Activated T-cell treated with anti-CD3 and anti-CD28 coated beads, Interleukin-2, amount 50 U/mL, for 24 hours (primary cell): ENCODE data around the gene RAB17.
"Not testable (repeated sequence)": the region's sequence is repeated elsewhere in the genome, so short reads cannot be mapped to it uniquely, and the experiment has no call there.

Experiments used
- DNase-seq: peaks from one replicate; pipeline ENCODE4 v3.0.0-alpha.2; 2020
- H3K27ac Mint-ChIP-seq: 2 replicates; pipeline ENCODE4 v1.8.0; 2020; ENCODE audit warnings: mild to moderate bottlenecking, mixed read lengths
- H3K27me3 Mint-ChIP-seq: 2 replicates; pipeline ENCODE4 v1.8.0; 2020; ENCODE audit warnings: mixed read lengths
- H3K36me3 Mint-ChIP-seq: 2 replicates; pipeline ENCODE4 v1.8.0; 2020; ENCODE audit warnings: low read depth, mixed read lengths
- H3K4me1 Mint-ChIP-seq: 2 replicates; pipeline ENCODE4 v1.8.0; 2020; ENCODE audit warnings: low read depth, mixed read lengths
- H3K4me3 Mint-ChIP-seq: 2 replicates; pipeline ENCODE4 v1.8.0; 2020; ENCODE audit warnings: mild to moderate bottlenecking, moderate library complexity, mixed read lengths
- H3K9me3 Mint-ChIP-seq: 2 replicates; pipeline ENCODE4 v1.8.0; 2020; ENCODE audit warnings: mixed read lengths

RAB17 gene

DNA sequence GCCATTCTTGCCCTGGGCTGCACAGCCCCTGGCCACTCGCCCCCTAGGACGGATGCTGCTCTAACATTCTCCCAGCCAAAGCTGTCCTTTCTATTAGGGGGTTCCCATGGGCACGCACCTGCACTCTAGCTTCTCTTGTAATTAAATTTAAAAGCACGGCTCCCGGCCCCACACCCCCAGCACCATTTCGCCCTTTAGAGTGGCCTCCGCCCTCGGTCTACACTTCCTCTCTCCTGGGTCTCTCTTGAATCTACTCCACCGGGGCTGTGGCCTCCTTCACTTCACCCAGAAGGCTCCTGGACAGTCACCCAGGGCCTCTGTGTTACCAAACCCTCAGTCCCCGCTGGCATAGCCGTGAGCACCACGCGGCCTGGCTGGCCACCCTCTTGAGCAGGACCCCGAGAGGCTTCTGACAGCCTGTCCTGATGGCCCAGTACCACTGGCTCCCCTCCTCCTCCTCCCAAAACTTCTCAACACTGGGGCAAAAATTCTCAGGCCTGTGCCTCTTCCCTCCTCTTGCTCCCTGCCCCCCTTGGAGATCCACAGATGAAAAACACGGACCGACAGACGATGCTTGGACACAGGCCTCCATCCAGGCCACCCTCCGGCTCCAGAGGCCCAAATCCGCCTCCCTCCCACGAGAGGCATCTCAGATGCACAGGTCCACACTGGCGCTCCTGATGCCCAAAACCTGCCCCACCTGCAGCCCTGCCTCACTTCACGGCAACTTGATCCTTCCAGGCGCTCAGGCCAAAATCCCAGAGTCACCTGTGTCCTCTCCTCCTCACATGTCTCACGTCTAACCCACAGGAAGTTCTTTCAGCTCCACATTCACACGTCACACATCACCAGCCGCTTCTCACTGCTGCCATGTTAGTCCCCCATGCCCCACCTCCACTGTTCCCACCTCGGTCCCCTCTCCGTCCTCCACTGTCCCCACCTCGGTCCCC, 6.9 kb upstream of the RAB17 start:
- H3K4me3 Mint-ChIP-seq = no peak overlapping the region
- H3K27ac Mint-ChIP-seq = no peak overlapping the region
- no peaks in the 10 kb centered on the region for H3K9me3 Mint-ChIP-seq
- H3K36me3 Mint-ChIP-seq = no peaks in the 10 kb centered on the region
- H3K4me1 Mint-ChIP-seq = peaks cover 2% of the 10 kb centered on the region
- no peaks in the 10 kb centered on the region for H3K27me3 Mint-ChIP-seq
- DNase-seq = no peak

DNA sequence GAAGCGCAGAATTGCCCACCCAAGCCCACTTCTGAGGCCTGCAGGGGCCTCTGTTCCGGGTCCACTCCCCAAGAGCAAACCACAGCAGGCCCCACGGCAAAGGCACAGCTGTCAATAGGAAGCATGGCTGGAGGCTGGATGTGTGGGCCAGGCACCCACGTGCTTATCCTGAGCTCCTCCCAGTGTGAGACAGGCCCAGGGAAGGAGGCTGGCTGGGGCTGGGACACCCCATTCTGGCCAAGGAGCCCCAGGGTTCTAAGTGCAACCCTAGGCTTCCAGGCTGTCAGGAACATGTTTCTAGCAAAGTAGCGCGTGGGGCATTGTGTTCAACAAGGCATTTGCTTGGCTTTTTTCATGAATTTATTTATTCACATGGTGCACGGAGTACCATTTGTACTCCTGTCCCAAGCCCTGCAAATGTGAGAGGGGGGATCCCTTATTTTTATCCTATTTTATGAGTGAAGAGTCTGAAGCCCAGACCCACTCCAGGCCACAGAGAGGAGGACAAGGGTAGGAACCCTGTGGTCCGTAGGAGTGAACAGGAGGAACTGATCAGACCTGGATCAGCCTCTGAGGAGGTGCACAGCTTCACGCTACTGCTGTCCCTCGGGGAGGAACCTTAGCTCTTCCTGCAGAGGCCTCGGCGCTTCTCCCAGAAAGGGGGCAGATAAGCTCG, 6.1 kb upstream of the RAB17 start:
- Mint-ChIP-seq H3K4me3 (no peak overlapping the region), H3K4me1 (peaks cover 1% of the 10 kb centered on the region), H3K36me3 (no peaks in the 10 kb centered on the region), H3K9me3 (no peaks in the 10 kb centered on the region), H3K27ac (no peak overlapping the region), H3K27me3 (no peaks in the 10 kb centered on the region)
- no peak for DNase-seq

DNA sequence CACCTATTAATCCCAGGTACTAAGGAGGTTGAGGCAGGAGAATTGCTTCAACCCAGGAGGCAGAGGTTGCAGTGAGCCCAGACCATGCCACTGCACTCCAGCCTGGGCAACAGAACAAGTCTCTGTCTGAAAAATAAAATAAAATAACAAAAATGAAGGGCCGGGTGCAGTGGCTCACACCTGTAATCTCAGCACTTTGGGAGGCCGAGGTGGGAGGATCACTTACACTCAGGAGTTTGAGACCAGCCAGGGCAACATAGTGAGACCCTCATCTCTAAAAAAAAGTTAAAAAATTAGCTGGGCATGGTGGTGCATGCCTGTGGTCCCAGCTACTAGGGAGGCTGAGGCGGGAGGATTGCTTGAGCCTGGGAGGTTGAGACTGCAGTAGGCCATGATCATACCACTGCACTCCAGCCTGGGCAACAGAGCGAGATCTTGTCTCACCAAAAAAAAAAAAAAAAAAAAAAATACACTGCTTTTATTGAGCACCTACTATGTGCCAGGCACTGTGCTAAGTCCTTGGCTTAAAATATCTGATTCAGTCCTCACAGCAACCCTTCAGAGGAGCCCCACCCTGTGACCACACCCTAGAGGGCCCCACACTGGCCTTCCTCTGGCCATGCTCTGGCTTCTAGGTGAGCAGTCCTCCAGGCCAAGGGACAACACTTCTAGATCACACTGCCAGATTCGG, 5.4 kb upstream of the RAB17 start:
- H3K4me3 Mint-ChIP-seq, H3K36me3 Mint-ChIP-seq, H3K27me3 Mint-ChIP-seq, H3K9me3 Mint-ChIP-seq, DNase-seq, H3K4me1 Mint-ChIP-seq, H3K27ac Mint-ChIP-seq: not testable (repeated sequence)

DNA sequence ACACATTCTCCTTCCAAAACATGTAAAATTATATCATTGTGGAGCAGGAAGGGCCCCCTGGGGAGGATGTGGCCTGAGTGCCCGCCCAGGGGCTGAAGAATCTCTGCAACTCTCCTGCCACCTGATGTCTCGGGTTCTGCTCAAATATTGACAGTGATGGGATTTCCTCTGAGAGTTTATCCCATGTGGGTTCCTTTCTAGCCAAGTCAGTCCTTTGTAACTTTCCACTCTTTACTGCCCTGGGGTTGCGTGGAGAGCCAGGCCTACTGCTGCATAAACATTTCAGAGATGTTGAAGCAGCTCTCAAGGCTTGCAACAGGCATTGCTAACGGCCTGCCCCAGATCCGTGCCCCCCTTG, 4.0 kb upstream of the RAB17 start:
- no peaks in the 10 kb centered on the region for H3K9me3 Mint-ChIP-seq
- no peaks in the 10 kb centered on the region for H3K36me3 Mint-ChIP-seq
- DNase-seq = no peak
- no peaks in the 10 kb centered on the region for H3K27me3 Mint-ChIP-seq
- no peak overlapping the region for H3K27ac Mint-ChIP-seq
- H3K4me3 Mint-ChIP-seq = no peak overlapping the region
- H3K4me1 Mint-ChIP-seq = peaks cover 11% of the 10 kb centered on the region

DNA sequence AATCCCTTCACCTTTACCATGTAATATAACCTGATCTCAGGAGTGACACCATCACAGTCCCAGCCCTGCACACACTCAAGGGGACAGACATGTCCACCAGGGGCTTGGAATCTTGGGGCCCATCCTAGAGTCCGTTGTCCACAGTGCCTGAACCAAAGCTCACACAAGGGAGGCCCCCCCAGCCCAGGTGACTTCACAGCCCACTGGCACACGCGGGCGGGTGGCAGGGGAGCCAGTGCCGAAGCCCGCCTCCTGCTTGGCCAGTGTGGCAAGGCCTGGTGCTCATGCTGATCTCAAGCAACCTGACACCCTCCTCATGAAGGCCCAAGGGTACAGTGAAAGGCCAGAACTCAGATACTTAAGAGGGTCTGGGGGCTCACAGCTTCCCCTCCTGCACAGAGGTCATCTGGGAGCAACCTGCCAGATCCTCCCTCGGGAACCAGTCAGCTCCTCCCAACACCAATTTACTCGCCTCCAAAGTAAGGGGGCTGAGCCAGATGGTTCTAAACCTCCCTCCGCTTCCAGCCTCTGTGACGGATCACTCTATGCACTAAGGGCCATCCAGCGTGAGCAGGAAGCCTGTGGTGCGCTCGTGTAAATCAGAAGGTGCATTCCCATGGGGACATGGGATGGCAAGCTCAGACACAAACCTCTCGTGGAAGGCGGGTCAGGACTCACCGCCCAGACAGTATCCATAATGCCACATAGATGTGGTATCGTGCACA, 3.2 kb upstream of the RAB17 start:
- peaks cover 11% of the 10 kb centered on the region for H3K4me1 Mint-ChIP-seq

DNA sequence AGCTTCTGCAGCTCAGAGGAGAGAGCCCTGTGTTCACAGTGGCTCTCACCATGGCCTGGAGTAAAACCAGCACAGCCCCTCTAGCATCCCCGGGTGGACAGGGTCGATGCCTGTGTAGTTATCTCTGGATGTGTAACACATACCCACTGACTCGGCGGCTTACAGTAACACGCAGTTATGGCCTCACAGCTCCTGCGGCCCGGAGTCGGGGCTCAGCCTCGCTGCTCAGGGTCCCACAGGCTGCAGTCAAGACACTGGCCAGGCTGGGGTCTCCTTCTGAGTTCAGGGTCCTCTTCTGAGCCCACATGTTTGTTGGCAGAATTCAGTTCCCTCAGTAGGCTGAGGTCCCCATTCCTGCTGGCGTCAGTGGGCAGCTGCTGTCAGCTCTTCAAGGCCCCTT, 2.5 kb upstream of the RAB17 start:
- H3K27ac Mint-ChIP-seq = no peak overlapping the region
- no peaks in the 10 kb centered on the region for H3K36me3 Mint-ChIP-seq
- peaks cover 11% of the 10 kb centered on the region for H3K4me1 Mint-ChIP-seq
- H3K9me3 Mint-ChIP-seq = no peaks in the 10 kb centered on the region
- DNase-seq = no peak
- H3K4me3 Mint-ChIP-seq = no peak overlapping the region
- no peaks in the 10 kb centered on the region for H3K27me3 Mint-ChIP-seq

More for the DNA sequence above, 3.2 kb upstream of the RAB17 start:
- Mint-ChIP-seq H3K36me3 (no peaks in the 10 kb centered on the region), H3K9me3 (no peaks in the 10 kb centered on the region), H3K27ac (no peak overlapping the region), H3K4me3 (no peak overlapping the region), H3K27me3 (no peaks in the 10 kb centered on the region)
- DNase-seq = no peak

DNA sequence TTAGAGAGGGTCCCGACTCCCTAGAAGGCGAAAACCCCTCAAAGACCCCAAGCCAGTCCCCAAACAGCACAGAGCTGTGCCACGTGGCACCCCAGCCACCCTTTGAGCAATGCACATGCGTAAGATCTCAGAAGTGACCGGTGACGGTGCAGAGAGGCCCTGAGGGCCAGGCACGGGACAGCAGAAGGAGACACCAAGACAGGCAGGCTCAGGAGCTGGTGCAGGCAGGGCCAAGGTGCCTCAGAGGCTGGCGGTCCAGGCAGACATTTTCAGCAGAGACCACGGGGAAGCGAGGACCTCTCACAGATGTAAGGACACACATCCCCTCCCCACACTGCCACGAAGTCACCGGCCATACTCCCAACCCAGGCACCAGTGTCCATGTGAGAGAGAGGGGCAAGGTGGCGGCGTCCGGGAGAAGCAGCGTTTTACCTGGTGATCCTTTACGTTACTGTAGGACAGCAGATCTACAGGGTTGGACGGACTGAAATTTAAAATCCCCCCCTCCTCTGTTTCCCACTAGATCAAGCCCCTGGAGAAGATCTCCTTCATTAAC, 2.0 kb upstream of the RAB17 start:
- DNase-seq = no peak
- Mint-ChIP-seq H3K4me3 (no peak overlapping the region), H3K27ac (no peak overlapping the region), H3K9me3 (no peaks in the 10 kb centered on the region), H3K27me3 (no peaks in the 10 kb centered on the region), H3K36me3 (no peaks in the 10 kb centered on the region), H3K4me1 (peaks cover 11% of the 10 kb centered on the region)

DNA sequence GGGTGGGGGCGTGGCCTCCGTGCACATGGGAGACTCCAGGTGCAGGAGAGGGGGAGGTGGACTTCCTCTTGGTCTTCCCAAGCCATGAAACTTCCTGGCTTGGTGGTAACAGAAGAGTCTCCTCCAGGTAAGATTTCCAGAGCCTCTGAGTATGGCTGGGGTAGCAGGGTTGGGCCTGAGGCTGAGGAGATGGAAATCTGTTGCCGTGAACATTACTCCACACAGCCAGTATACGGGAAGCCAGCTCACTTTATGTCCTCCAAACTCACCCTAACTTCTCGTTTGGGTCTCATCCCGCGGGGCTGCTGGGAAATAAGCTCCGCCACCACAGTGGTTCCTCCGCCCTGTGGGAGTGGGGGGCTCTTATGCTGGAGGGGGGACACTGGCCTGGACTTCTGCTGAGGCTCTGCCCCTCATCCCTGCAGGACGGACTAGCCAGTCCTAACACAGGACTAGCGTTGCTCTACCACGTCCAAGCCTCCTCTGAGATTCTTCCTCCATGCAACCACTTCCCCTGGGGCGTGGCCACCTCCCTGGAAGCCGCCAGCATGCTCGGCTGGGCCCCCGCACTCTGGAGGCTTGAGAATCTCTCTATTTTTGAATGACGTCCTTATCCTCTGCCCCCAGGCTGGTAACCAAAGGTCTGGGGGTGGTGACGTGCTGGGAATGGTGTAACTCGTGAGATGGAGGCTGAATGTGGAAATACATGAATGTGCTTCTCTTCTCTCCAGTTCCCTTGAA, 777 bp upstream of the RAB17 start:
- no peak for DNase-seq
- no peaks in the 10 kb centered on the region for H3K9me3 Mint-ChIP-seq
- no peaks in the 10 kb centered on the region for H3K36me3 Mint-ChIP-seq
- H3K27me3 Mint-ChIP-seq = no peaks in the 10 kb centered on the region
- H3K4me3 Mint-ChIP-seq = no peak overlapping the region
- H3K4me1 Mint-ChIP-seq = peaks cover 11% of the 10 kb centered on the region
- H3K27ac Mint-ChIP-seq = no peak overlapping the region

DNA sequence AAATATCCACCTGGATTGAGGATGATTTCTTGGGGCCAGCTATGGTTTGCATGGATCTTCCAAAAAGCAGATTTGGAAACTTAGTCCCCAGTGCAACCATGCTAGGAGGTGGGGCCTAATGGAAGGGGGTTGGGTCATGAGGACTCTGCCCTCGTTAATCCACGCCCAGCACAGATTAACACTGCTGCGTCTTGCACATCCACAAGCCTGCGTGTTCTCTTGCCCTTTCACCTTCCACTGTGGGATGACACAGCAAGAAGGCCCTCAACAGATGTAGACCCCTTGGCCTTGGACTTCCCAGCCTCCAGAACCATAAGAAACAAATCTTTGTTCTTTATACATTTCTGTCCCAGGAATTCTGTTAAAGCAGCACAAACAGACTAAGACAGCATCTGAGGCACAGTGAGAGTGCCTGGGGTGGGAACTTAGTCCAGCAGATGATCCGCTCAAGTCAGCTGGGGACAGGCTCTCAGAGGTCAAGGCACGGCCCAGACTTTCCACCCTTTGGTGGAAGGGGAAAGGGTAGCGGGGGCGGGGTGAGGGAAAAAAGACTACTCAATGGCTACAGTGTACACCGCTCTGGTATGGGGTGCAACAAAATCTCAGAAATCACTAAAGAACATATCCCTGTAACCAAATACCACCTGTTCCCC, 2.4 kb downstream of the RAB17 start:
- peaks cover 11% of the 10 kb centered on the region for H3K4me1 Mint-ChIP-seq
- no peaks in the 10 kb centered on the region for H3K9me3 Mint-ChIP-seq
- no peak overlapping the region for H3K27ac Mint-ChIP-seq
- DNase-seq = no peak
- H3K36me3 Mint-ChIP-seq = no peaks in the 10 kb centered on the region
- no peaks in the 10 kb centered on the region for H3K27me3 Mint-ChIP-seq
- H3K4me3 Mint-ChIP-seq = no peak overlapping the region

DNA sequence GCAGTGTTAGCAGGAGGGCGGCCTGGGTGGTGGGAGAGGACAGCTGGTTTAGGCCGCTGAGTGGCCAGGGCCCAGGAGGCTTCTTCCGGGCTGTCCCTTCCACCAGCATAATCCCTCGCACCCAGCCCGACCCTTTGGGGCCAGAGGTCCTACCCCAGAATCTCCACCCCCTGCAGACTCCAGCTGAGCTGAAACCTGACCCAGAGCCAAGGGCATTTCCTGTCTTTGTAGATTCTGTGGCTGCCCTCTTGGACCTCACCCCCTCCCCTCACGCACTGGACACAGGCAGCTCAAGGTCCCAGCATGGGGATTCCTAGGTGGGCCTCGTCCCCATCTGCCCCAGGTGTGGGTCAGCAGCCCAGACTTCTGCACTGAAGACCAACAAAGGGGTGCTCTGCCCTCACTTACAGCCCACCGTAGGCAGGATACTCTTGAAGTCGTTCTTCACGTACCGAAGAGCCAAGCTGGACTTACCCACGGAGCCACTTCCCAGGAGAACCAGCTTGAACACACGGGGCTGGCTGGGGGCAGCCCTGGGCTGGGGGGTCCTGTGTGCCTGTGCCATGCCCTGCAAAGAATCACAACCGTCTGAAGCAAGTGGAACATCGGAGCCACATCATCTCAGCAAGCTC, 4.8 kb downstream of the RAB17 start:
- no peak for DNase-seq
- no peak overlapping the region for H3K4me3 Mint-ChIP-seq

DNA sequence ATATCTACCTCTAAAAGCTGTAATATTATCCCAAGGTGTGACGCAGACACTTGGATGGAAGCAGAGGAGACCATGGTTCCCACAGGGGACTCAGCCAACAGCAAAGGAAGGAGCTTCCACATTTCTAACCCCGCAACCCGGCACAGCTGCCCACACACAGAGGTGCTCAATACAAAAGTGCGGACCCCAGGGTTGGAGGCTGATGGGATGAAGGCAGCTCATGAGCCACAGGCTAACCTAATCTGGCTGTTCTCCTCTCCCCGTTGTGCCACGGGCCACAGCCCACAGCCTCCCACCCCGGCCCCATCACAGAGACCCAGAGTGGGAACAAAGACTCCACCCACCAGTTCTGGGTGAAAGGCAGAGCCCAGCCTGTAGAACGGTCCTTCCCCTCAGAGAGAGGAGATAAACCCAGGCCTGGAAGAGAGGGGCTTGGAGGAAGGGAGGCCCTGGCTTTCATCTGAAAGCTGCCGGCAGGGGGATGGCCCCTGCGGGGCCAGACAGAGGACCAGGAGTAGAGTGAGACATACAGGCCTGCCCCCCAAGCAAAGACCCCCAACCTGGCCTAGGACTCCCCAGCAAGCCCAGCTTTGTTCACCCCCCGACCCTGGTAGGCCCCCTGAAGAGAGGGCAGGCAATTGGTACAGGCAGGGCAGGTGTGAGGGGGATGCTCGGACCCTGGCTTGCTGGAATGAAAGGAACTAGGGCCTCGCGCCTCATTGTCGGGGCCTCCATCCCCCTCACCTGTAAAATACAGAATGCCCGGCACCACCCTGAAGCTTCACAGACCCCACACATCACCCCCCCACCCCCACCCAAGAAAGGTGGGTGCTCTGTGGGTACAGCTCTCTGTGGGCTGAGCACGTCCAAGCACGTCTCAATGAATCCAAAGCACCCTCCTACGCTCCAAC, 6.9 kb downstream of the RAB17 start:
- H3K4me3 Mint-ChIP-seq = no peak overlapping the region
- no peaks in the 10 kb centered on the region for H3K9me3 Mint-ChIP-seq
- H3K4me1 Mint-ChIP-seq = peaks cover 5% of the 10 kb centered on the region
- H3K27me3 Mint-ChIP-seq = no peaks in the 10 kb centered on the region
- no peak for DNase-seq
- no peak overlapping the region for H3K27ac Mint-ChIP-seq
- H3K36me3 Mint-ChIP-seq = no peaks in the 10 kb centered on the region

More for the DNA sequence above, 4.8 kb downstream of the RAB17 start:
- peaks cover 5% of the 10 kb centered on the region for H3K4me1 Mint-ChIP-seq
- no peaks in the 10 kb centered on the region for H3K27me3 Mint-ChIP-seq
- H3K9me3 Mint-ChIP-seq = no peaks in the 10 kb centered on the region
- no peaks in the 10 kb centered on the region for H3K36me3 Mint-ChIP-seq
- no peak overlapping the region for H3K27ac Mint-ChIP-seq
